ENCODE data around the gene DDA1. TPM values are rescaled to one million over a fixed set of nuclear protein-coding genes. Genes with fewer than 3 reads are reported as not detected.

The DDA1 gene
- total and polyA plus RNA-seq, 2 of the 13 experiments (the other 11 are each of a cell fraction or from before 2014, with no cell fraction given): 24.5 to 26.0 TPM

GRCh38 chr19:17333611-17334413 lies 24.4 kb downstream of the DDA1 start (continued):
- TF ChIP-seq ZBTB40 (IDR thresholded peaks at IDR 0.05) (no peak), ZBTB40 (CRISPR knock-in tag; IDR thresholded peaks at IDR 0.05) (no peak), ETV6 (CRISPR knock-in tag; conservative IDR thresholded peaks at IDR 0.05) (no peak), ZBTB25 (CRISPR knock-in tag; IDR thresholded peaks at IDR 0.05) (no peak), ZBTB38 (CRISPR knock-in tag; IDR thresholded peaks at IDR 0.05) (no peak), MYNN (CRISPR knock-in tag; IDR thresholded peaks at IDR 0.05; ENCODE audit: low read depth) (no peak), SMAD9 (CRISPR knock-in tag; IDR thresholded peaks at IDR 0.05) (no peak), MIER3 (CRISPR knock-in tag; IDR thresholded peaks at IDR 0.05; ENCODE audit: borderline replicate concordance) (no peak), KLF15 (CRISPR knock-in tag; IDR thresholded peaks at IDR 0.05; ENCODE audit: borderline replicate concordance) (no peak), YY1 (IDR thresholded peaks at IDR 0.05; ENCODE audit: insufficient read depth, insufficient replicate concordance, low read depth, low read length) (no peak), CENPX (CRISPR knock-in tag; IDR thresholded peaks at IDR 0.05) (no peak), PATZ1 (CRISPR knock-in tag; IDR thresholded peaks at IDR 0.05) (no peak), NR3C1 (CRISPR knock-in tag; IDR thresholded peaks at IDR 0.05) (no peak), POLR2G (IDR thresholded peaks at IDR 0.05; ENCODE audit: low read depth, low read length) (no peak), RBM39 (IDR thresholded peaks at IDR 0.05; ENCODE audit: low read depth, low read length, poor library complexity, severe bottlenecking) (no peak)
